Endothelial cell of umbilical vein (primary cell): ENCODE results near the gene TNRC6B. TPM values are rescaled to one million over a fixed set of nuclear protein-coding genes. Genes with fewer than 3 reads are reported as not detected.

Experiments
- BruUV-seq: library from RNA; stranded (reverse); fragments of 400-500 nt; replicated peaks from 2 replicates; lab custom pipeline; 2021; lab: Mats Ljungman, UMichigan
- CTCF ChIA-PET: fragments of 300-600, 350-600 bp; sonication (Branson Sonifier 250); formaldehyde crosslinking; loops from one replicate; lab custom pipeline; 2021; ENCODE audit warnings: antibody characterized with exemption, inconsistent platforms; lab: Charles Lee
- POLR2A ChIA-PET: fragments of 300-600, 350-600 bp; sonication (Branson Sonifier 250); formaldehyde crosslinking; loops from one replicate; lab custom pipeline; 2021; ENCODE audit warnings: antibody characterized with exemption, inconsistent platforms; lab: Charles Lee
- DNase-seq: peaks from one replicate; pipeline ENCODE4 v3.0.0-alpha.2; 2011; ENCODE audit warnings: low read depth, low spot score
- FAIRE-seq: peaks from 2 replicates; lab custom pipeline; 2011; peaks lifted over from hg19 to GRCh38; lab: Jason Lieb, UNC
- H2AFZ ChIP-seq: 2 replicates; pipeline ENCODE4 v1.6.0; 2012; ENCODE audit warnings: low read depth, low read length, control low read depth, inconsistent platforms
- H3K27ac ChIP-seq: 2 replicates; pipeline ENCODE4 v1.5.1; 2011; ENCODE audit warnings: low read depth, mild to moderate bottlenecking, control low read depth, low read length, moderate library complexity; ENCODE audit not compliant: insufficient read depth
- H3K27me3 ChIP-seq, 2 experiments: 2 replicates each; pipeline versions ENCODE4 v1.6.0 to v1.6.1; 2011; ENCODE audit warnings: low read length in 2 of 2, mixed read lengths in 1 of 2; ENCODE audit not compliant: control insufficient read depth in 2 of 2, insufficient read depth in 2 of 2
- H3K36me3 ChIP-seq, 2 experiments: 2 replicates in 1 of 2; 3 replicates in 1 of 2; pipeline ENCODE4 v1.5.1; 2011; ENCODE audit warnings: low read length in 2 of 2, mild to moderate bottlenecking in 1 of 2, moderate library complexity in 1 of 2; ENCODE audit not compliant: control insufficient read depth in 2 of 2, insufficient read depth in 2 of 2; ENCODE audit errors: extremely low read depth in 1 of 2
- H3K4me1 ChIP-seq: 3 replicates; pipeline ENCODE4 v1.5.1; 2011; ENCODE audit warnings: mild to moderate bottlenecking, low read length; ENCODE audit not compliant: control insufficient read depth, insufficient read depth; ENCODE audit errors: extremely low read depth
- H3K4me2 ChIP-seq: 2 replicates; pipeline ENCODE4 v1.6.1; 2011; ENCODE audit warnings: low read length, control low read depth, mixed read lengths; ENCODE audit not compliant: insufficient read depth
- H3K4me3 ChIP-seq, 3 experiments: fragments of 200-600 bp in 1 of 3; sonication (generic), shearing (Covaris generic) in 1 of 3; replicated peaks in 1 of 3; 2 replicates each; pipeline ENCODE4 v1.5.1; 2011 to 2016; ENCODE audit warnings: control low read depth in 3 of 3, low read length in 3 of 3, mild to moderate bottlenecking in 2 of 3, inconsistent platforms in 1 of 3, low read depth in 1 of 3, moderate library complexity in 1 of 3; ENCODE audit not compliant: insufficient read depth in 1 of 3
- H3K79me2 ChIP-seq: 2 replicates; pipeline ENCODE4 v1.6.0; 2012; ENCODE audit warnings: low read length, inconsistent platforms; ENCODE audit not compliant: control insufficient read depth, insufficient read depth
- H3K9ac ChIP-seq: replicated peaks from 2 replicates; pipeline ENCODE3; 2011; ENCODE audit warnings: low read length, control low read depth; ENCODE audit not compliant: insufficient read depth; ENCODE audit errors: extremely low read depth
- H3K9me1 ChIP-seq: replicated peaks from 3 replicates; pipeline ENCODE4 v1.6.0; 2011; ENCODE audit warnings: mild to moderate bottlenecking, low read length; ENCODE audit not compliant: control insufficient read depth, insufficient read depth; ENCODE audit errors: extremely low read depth
- H3K9me3 ChIP-seq: replicated peaks from 2 replicates; pipeline ENCODE4 v1.5.1; 2012; ENCODE audit warnings: low read length, inconsistent platforms; ENCODE audit not compliant: control insufficient read depth, insufficient read depth
- H4K20me1 ChIP-seq: replicated peaks from 2 replicates; pipeline ENCODE3; 2011; ENCODE audit warnings: mild to moderate bottlenecking, low read length; ENCODE audit not compliant: control insufficient read depth, insufficient read depth; ENCODE audit errors: extremely low read depth
- CTCF ChIP-seq, 2 donors: IDR thresholded peaks; 1 replicate in 1 of 2; 2 replicates in 1 of 2; pipeline ENCODE4 v1.5.1; 2011; ENCODE audit warnings: low read length in 2 of 2, mild to moderate bottlenecking in 2 of 2, moderate library complexity in 2 of 2, control low read depth in 1 of 2, inconsistent platforms in 1 of 2, low read depth in 1 of 2; ENCODE audit not compliant: insufficient read depth in 1 of 2; ENCODE audit errors: extremely low read depth in 1 of 2
- EZH2 ChIP-seq: IDR thresholded peaks from 2 replicates; pipeline ENCODE4 v1.6.1; 2012; ENCODE audit warnings: borderline replicate concordance, low read depth, mild to moderate bottlenecking, moderate library complexity, low read length, inconsistent platforms; ENCODE audit not compliant: severe bottlenecking
- FOS ChIP-seq: IDR thresholded peaks from 2 replicates; pipeline ENCODE4 v1.6.1; 2011; ENCODE audit warnings: mild to moderate bottlenecking, low read length, moderate library complexity, borderline replicate concordance; ENCODE audit not compliant: insufficient read depth
- GATA2 ChIP-seq: IDR thresholded peaks from 2 replicates; pipeline ENCODE4 v1.7.0; 2011; ENCODE audit warnings: low read depth, mild to moderate bottlenecking, moderate library complexity, mixed read lengths, low read length; ENCODE audit not compliant: insufficient read length, insufficient read depth
- MAX ChIP-seq: IDR thresholded peaks from 2 replicates; pipeline ENCODE4 v1.6.1; 2011; ENCODE audit not compliant: insufficient read depth, insufficient read length
- POLR2A ChIP-seq: IDR thresholded peaks from 2 replicates; pipeline ENCODE4 v1.6.1; 2012; ENCODE audit warnings: low read depth, mild to moderate bottlenecking, control low read depth, low read length
- dilution Hi-C: fragments of 300-500 bp; cut with MboI; formaldehyde crosslinking; loops from one replicate; pipeline ENCODE4 v1.15.0; 2019; ENCODE audit warnings: low sequenced_read_pairs; ENCODE audit not compliant: extremely low pct_ligation_motif_present
- intact Hi-C: fragments of 100-400 bp; cut with micrococcal nuclease; formaldehyde crosslinking; loops from one replicate; pipeline ENCODE4 v1.10.0; 2022
- polyA plus RNA-seq, 4 experiments: library from polyadenylated mRNA; depleted of rRNA in 3 of 4; stranded (reverse) in 3 of 4; unstranded in 1 of 4; fragments of >200 nt; gene quantifications; 2 replicates each; pipeline versions ENCODE4 v1.2.1 to v1.2.3, GENCODE V29; 2011 to 2012; ENCODE audit warnings: missing spikeins in 1 of 4
- total RNA-seq: library from RNA; stranded (reverse); gene quantifications from 2 replicates; pipeline ENCODE4 v1.2.3, GENCODE V29; 2021

The TNRC6B gene
- total and polyA plus RNA-seq, 2 donors (not counting 3 experiments of a cell fraction or from before 2014, with no cell fraction given) = 10.6 to 37.2 TPM

GRCh38 chr22:40210818-40211217 is 33.1 kb downstream of the TNRC6B start:
- ChIA-PET CTCF (no interaction called here), POLR2A (no interaction called here)
- BruUV-seq = no TSS peak
- DNase-seq (no peak), FAIRE-seq (no peak)
- Histone ChIP-seq H3K4me1 (peaks cover 24% of the 10 kb centered on the region), H3K36me3 (no peaks in the 10 kb centered on the region), H3K9me3 (no peaks in the 10 kb centered on the region), H4K20me1 (no peaks in the 10 kb centered on the region), H3K9ac (no peak overlapping the region), H3K79me2 (peaks cover 24% of the 10 kb centered on the region), H3K4me2 (no peak overlapping the region), H3K27ac (no peak overlapping the region), H3K4me3 (no peak overlapping the region), H3K9me1 (no peaks in the 10 kb centered on the region), H3K27me3 (no peaks in the 10 kb centered on the region), H2AFZ (no peak overlapping the region)
- dilution Hi-C loops = no loop called here
- TF ChIP-seq CTCF (IDR thresholded peaks at IDR 0.05; ENCODE audit: extremely low read depth in 1 of 2, insufficient read depth in 1 of 2, low read depth in 1 of 2, low read length in 2 of 2) = no peak
- no peak for TF ChIP-seq GATA2
- no peak for TF ChIP-seq POLR2A
- no peak for TF ChIP-seq EZH2
- TF ChIP-seq MAX = no peak
- no peak for TF ChIP-seq FOS
- intact Hi-C loops = loop anchor here (5.0 kb wide), 2 partner anchors 66 to 136 kb away; partner anchors contain the start of gene ADSL
